Common myeloid progenitor, CD34-positive (primary cell): ENCODE results near the gene CSNK1D.
A peak's percentile ranks its signal among the peaks of the same experiment; 100 is the strongest.

Source experiments
- CTCF ChIA-PET: fragments of 350-600 bp; sonication (Branson Sonifier 250); formaldehyde crosslinking; loops from one replicate; lab custom pipeline; 2021; ENCODE audit warnings: antibody characterized with exemption; lab: Charles Lee
- POLR2A ChIA-PET: fragments of 350-600 bp; sonication (Branson Sonifier 250); formaldehyde crosslinking; loops from one replicate; lab custom pipeline; 2021; ENCODE audit warnings: antibody characterized with exemption; lab: Charles Lee
- DNase-seq, 3 donors: peaks; one replicate each; pipeline versions ENCODE4 v3.0.0 to v3.0.0-alpha.2; 2013
- H3K27ac ChIP-seq, 2 experiments: 1 replicate in 1 of 2; 2 replicates in 1 of 2; pipeline ENCODE4 v1.7.0; 2013; ENCODE audit warnings: inconsistent platforms in 2 of 2, low read length in 2 of 2, mild to moderate bottlenecking in 2 of 2, low read depth in 1 of 2, moderate library complexity in 1 of 2; ENCODE audit not compliant: severe bottlenecking in 2 of 2, insufficient read depth in 1 of 2, poor library complexity in 1 of 2
- H3K27me3 ChIP-seq, 5 experiments: replicated peaks in 2 of 5; 1 replicate in 3 of 5; 2 replicates in 2 of 5; pipeline versions ENCODE4 v1.6.1 to v1.7.0; 2013; ENCODE audit warnings: low read length in 4 of 5, mild to moderate bottlenecking in 2 of 5, moderate library complexity in 2 of 5, inconsistent platforms in 1 of 5; ENCODE audit not compliant: insufficient read depth in 5 of 5, control insufficient read depth in 4 of 5
- H3K36me3 ChIP-seq, 4 experiments: 1 replicate in 2 of 4; 2 replicates in 2 of 4; pipeline versions ENCODE4 v1.6.1 to v1.7.0; 2013; ENCODE audit warnings: low read length in 3 of 4, control low read depth in 1 of 4, mild to moderate bottlenecking in 1 of 4; ENCODE audit not compliant: control insufficient read depth in 4 of 4, insufficient read depth in 4 of 4
- H3K4me1 ChIP-seq, 4 experiments: 1 replicate in 3 of 4; 2 replicates in 1 of 4; pipeline versions ENCODE4 v1.6.1 to v1.7.1; 2013; ENCODE audit warnings: low read length in 3 of 4, mild to moderate bottlenecking in 3 of 4, control low read depth in 1 of 4, inconsistent platforms in 1 of 4, moderate library complexity in 1 of 4; ENCODE audit not compliant: control insufficient read depth in 4 of 4, insufficient read depth in 4 of 4; ENCODE audit errors: control extremely low read depth in 1 of 4
- H3K4me3 ChIP-seq, 7 experiments: 1 replicate in 4 of 7; 2 replicates in 3 of 7; pipeline versions ENCODE4 v1.5.1 to v1.7.0; 2013; ENCODE audit warnings: mild to moderate bottlenecking in 7 of 7, low read length in 6 of 7, moderate library complexity in 6 of 7, inconsistent platforms in 2 of 7, low read depth in 2 of 7, control low read depth in 1 of 7; ENCODE audit not compliant: insufficient read depth in 4 of 7, control insufficient read depth in 1 of 7; ENCODE audit errors: extremely low read depth in 1 of 7
- H3K9me3 ChIP-seq, 5 experiments: 1 replicate in 4 of 5; 2 replicates in 1 of 5; pipeline versions ENCODE4 v1.6.1 to v1.7.1; 2013; ENCODE audit warnings: low read length in 4 of 5, mild to moderate bottlenecking in 2 of 5, inconsistent platforms in 1 of 5, low read depth in 1 of 5, moderate library complexity in 1 of 5; ENCODE audit not compliant: control insufficient read depth in 4 of 5, insufficient read depth in 2 of 5; ENCODE audit errors: control extremely low read depth in 1 of 5
- WGBS: methylation state at CpG from one replicate; pipeline ENCODE4 v1.1.5; 2013; ENCODE audit not compliant: insufficient coverage; 5-methylcytosine and 5-hydroxymethylcytosine counted together

The CSNK1D gene

DNA sequence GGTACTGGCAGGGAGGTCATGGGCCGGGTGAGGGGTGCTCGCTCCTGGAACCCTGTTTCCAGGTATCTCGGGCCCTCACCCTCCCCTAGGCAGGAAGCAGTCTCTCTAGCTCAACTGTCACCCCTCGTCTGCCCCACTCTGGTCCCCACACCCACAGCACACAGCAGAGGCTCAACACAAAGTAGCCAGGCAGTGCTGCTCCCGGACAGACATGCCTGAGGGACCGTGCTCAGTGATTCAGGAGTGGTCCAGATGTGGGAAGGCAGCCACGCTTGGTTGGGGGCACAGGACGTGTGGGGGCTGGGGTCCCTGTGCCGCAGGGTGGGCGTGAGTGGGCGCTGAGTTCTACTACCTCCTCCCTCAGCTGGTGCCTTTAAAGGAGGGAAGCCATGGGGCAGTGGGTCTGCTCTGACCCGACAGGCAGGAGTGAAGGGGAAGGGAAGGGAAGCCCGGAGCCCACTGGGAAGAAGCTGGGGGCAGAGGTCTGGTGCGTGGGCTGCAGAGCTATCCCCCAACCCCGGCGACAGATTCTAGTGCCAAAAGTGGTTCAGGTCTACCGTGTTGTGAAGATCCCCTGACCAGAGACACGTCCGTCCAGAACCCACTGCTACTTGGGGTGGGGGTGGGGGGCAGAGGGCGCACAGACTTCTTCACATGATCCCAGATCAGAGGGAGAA lies 32.9 kb downstream of the CSNK1D start:
- Histone ChIP-seq H3K9me3 (no peaks in the 10 kb centered on the region), H3K27me3 (no peaks in the 10 kb centered on the region), H3K4me3 (no peak overlapping the region), H3K4me1 (peaks cover 0 to 77% (median 71%) of the 10 kb centered on the region in 4 experiments), H3K27ac (peak overlapping the region in 1 of 2 experiments; percentile 61), H3K36me3 (peaks cover 7 to 73% (median 40%) of the 10 kb centered on the region in 4 experiments)
- POLR2A ChIA-PET = interaction anchor here (0.7 to 1.8 kb wide), 6 partner anchors 11 to 57 kb away, joined by 3 to 6 read pairs (median 4); partner anchors contain the start of gene SLC16A3
- WGBS = 72% methylated on average over 7 of the region's 20 CpGs
- CTCF ChIA-PET = interaction anchor here (0.9 to 3.2 kb wide), 12 partner anchors 9 to 170 kb away, joined by 3 to 11 read pairs (median 4); partner anchors contain the start of gene SLC16A3
- DNase-seq = no peak

- ChIA-PET POLR2A (interaction anchor here (0.9 to 1.8 kb wide), 3 partner anchors 11 to 34 kb away, joined by 4 to 6 read pairs (median 5); partner anchors contain the start of gene SLC16A3), CTCF (interaction anchor here (1.1 to 3.2 kb wide), 8 partner anchors 8 to 62 kb away, joined by 3 to 11 read pairs (median 3); no protein-coding TSS in a partner anchor)
- Histone ChIP-seq H3K4me3 (no peak overlapping the region), H3K4me1 (peaks cover 0 to 82% (median 72%) of the 10 kb centered on the region in 4 experiments), H3K27me3 (no peaks in the 10 kb centered on the region), H3K27ac (peak overlapping the region in 1 of 2 experiments; percentile 61), H3K9me3 (no peaks in the 10 kb centered on the region), H3K36me3 (peaks cover 7 to 68% (median 35%) of the 10 kb centered on the region in 4 experiments)
- no peak for DNase-seq
- 97% methylated on average over 20 of the region's 22 CpGs for WGBS
Observed at GRCh38 chr17:82239926-82240505, 33.5 kb downstream of the CSNK1D start.

GRCh38 chr17:82239401-82239925 lies 34.0 kb downstream of the CSNK1D start:
- POLR2A ChIA-PET = interaction anchor here (1.2 to 1.8 kb wide), 3 partner anchors 10 to 59 kb away, joined by 4 to 6 read pairs (median 5); partner anchors contain the start of gene SLC16A3
- 84% methylated on average over 16 of the region's 17 CpGs for WGBS
- peak overlapping the region in 1 of 2 experiments; percentile 49 for H3K27ac ChIP-seq

DNA sequence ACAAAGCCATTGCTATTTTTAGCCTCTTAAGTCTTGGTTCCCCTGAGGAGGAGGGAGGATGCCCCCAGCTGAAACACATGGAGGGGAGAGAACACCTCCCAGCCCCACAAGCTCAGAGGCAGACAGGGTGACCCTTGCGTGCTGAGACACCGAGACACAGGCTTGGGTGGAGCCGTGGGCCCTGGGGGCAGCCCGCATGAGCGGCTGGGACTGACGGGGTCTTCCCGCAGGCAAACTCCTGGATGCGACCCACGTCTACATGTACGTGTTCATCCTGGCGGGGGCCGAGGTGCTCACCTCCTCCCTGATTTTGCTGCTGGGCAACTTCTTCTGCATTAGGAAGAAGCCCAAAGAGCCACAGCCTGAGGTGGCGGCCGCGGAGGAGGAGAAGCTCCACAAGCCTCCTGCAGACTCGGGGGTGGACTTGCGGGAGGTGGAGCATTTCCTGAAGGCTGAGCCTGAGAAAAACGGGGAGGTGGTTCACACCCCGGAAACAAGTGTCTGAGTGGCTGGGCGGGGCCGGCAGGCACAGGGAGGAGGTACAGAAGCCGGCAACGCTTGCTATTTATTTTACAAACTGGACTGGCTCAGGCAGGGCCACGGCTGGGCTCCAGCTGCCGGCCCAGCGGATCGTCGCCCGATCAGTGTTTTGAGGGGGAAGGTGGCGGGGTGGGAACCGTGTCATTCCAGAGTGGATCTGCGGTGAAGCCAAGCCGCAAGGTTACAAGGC lies 34.9 kb downstream of the CSNK1D start:
- CTCF ChIA-PET = interaction anchor here (0.7 to 3.6 kb wide), 8 partner anchors 9 to 208 kb away, joined by 3 to 13 read pairs (median 3); no protein-coding TSS in a partner anchor
- Histone ChIP-seq H3K9me3 (no peaks in the 10 kb centered on the region), H3K36me3 (peaks cover 7 to 54% (median 22%) of the 10 kb centered on the region in 4 experiments), H3K4me1 (peaks cover 0 to 90% (median 72%) of the 10 kb centered on the region in 4 experiments), H3K27me3 (no peaks in the 10 kb centered on the region), H3K27ac (peak overlapping the region in 1 of 2 experiments; percentile 71), H3K4me3 (peak overlapping the region in 3 of 7 experiments; percentile 10 to 39 (median 37))
- peak in 1 of 3 donors; percentile 44 for DNase-seq
- WGBS = 53% methylated on average over 28 of the region's 33 CpGs
- POLR2A ChIA-PET = interaction anchor here (1.1 to 1.7 kb wide), 3 partner anchors 10 to 60 kb away, joined by 4 to 5 read pairs (median 5); partner anchors contain the start of gene SLC16A3

More at GRCh38 chr17:82239401-82239925, 34.0 kb downstream of the CSNK1D start:
- H3K27me3 ChIP-seq = no peaks in the 10 kb centered on the region
- CTCF ChIA-PET = interaction anchor here (1.1 to 3.2 kb wide), 7 partner anchors 8 to 209 kb away, joined by 3 to 11 read pairs (median 3); no protein-coding TSS in a partner anchor
- H3K36me3 ChIP-seq = peaks cover 7 to 63% (median 29%) of the 10 kb centered on the region in 4 experiments
- DNase-seq = no peak
- peaks cover 0 to 87% (median 72%) of the 10 kb centered on the region in 4 experiments for H3K4me1 ChIP-seq
- peak overlapping the region in 1 of 7 experiments; percentile 13 for H3K4me3 ChIP-seq
- H3K9me3 ChIP-seq = no peaks in the 10 kb centered on the region

DNA sequence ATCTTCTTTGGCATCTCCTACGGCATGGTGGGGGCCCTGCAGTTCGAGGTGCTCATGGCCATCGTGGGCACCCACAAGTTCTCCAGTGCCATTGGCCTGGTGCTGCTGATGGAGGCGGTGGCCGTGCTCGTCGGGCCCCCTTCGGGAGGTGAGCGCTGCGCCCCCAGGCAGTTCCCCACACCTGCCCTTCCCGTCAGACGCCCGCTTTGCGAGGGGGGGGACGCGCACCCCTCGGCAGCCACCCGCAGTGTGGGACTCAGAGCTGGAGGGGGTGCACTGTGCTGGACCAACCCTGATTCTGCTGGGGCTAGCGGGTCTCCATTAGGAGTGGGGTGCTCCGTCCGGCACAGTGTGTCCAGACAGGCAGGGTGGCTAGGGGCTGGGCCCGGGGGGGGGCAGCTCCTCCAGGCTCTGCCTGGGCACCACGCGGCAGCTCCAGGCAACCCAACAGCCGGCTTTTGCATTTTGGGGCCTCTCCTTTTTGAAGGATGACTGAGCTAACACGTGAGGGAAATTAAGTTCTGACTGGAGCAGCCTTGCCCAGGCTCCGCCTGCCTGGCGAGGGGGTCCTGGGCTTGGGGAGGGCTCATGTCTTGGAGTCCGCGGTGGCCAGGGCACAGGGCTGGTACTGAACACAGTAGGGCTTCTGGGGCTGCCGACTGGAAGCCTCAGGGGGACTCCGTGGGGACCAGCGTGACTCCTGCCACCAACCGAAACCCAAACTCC lies 35.6 kb downstream of the CSNK1D start:
- peaks cover 7 to 47% (median 15%) of the 10 kb centered on the region in 4 experiments for H3K36me3 ChIP-seq

More for the DNA sequence above, 35.6 kb downstream of the CSNK1D start:
- Histone ChIP-seq H3K9me3 (no peaks in the 10 kb centered on the region), H3K27me3 (no peaks in the 10 kb centered on the region), H3K27ac (peak overlapping the region in 1 of 2 experiments; percentile 71), H3K4me1 (peaks cover 0 to 92% (median 69%) of the 10 kb centered on the region in 4 experiments), H3K4me3 (peak overlapping the region in 2 of 7 experiments; percentile 37 to 39)
- 83% methylated on average over 24 of the region's 34 CpGs for WGBS
- ChIA-PET POLR2A (interaction anchor here (1.1 kb wide), 1 partner anchor 9 kb away, joined by 5 read pairs; the partner anchor contains the start of gene SLC16A3), CTCF (interaction anchor here (1.1 to 3.6 kb wide), 5 partner anchors 32 to 207 kb away, joined by 3 to 13 read pairs (median 5); no protein-coding TSS in a partner anchor)
- DNase-seq = no peak
